GM13977 (cell line): Measurements from ENCODE around the gene THSD4.

Source experiments
- DNase-seq: peaks from one replicate; pipeline ENCODE4 v3.0.0; 2012; ENCODE audit warnings: low spot score
- in situ Hi-C: fragments of 300-500 bp; cut with MboI; formaldehyde crosslinking; loops from one replicate; pipeline ENCODE4 v1.12.0; 2022; ENCODE audit warnings: low sequenced_read_pairs, low pct_unique_long_range_greater_than_20kb, mixed read lengths, inconsistent platforms; ENCODE audit not compliant: unreplicated experiment
- TF ChIP-seq, protein P1 (sequence below): IDR thresholded peaks from 2 replicates; pipeline ENCODE4 v1.5.1; 2012; ENCODE audit warnings: mild to moderate bottlenecking, control low read depth; ENCODE audit not compliant: insufficient read depth; ENCODE audit errors: extremely low read depth, missing control alignments

The THSD4 gene

DNA sequence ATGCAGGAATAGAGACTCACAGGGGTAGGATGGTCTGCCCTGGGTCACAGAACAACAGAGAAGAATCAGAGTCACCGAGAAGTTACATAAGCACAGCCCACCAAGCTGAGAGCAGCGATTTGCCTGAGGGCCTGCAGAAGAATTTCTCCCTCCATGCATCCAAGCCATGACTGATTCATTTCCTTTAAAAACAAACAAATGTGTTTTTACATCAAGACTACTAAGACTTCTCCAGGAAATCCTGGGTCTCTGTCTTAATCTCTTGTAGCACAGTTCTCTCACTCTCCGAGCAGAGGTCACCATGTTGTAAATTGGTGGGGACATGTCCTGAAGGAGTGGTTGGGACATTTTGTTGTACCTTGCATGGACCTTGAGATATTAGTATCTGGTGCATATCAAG, 159.8 kb downstream of the THSD4 start:
- TF ChIP-seq, protein P1, sequence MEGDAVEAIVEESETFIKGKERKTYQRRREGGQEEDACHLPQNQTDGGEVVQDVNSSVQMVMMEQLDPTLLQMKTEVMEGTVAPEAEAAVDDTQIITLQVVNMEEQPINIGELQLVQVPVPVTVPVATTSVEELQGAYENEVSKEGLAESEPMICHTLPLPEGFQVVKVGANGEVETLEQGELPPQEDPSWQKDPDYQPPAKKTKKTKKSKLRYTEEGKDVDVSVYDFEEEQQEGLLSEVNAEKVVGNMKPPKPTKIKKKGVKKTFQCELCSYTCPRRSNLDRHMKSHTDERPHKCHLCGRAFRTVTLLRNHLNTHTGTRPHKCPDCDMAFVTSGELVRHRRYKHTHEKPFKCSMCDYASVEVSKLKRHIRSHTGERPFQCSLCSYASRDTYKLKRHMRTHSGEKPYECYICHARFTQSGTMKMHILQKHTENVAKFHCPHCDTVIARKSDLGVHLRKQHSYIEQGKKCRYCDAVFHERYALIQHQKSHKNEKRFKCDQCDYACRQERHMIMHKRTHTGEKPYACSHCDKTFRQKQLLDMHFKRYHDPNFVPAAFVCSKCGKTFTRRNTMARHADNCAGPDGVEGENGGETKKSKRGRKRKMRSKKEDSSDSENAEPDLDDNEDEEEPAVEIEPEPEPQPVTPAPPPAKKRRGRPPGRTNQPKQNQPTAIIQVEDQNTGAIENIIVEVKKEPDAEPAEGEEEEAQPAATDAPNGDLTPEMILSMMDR = no peak
- no peak for DNase-seq
- in situ Hi-C loops = no loop called here

- in situ Hi-C loops = no loop called here
- TF ChIP-seq, protein P1 = no peak
- no peak for DNase-seq
These were observed 160.5 kb downstream of the THSD4 start for GRCh38 chr15:71275566-71276335.

GRCh38 chr15:71276336-71276665, 161.0 kb downstream of the THSD4 start:
- in situ Hi-C loops = no loop called here
- no peak for DNase-seq
- TF ChIP-seq, protein P1 = no peak

GRCh38 chr15:71278989-71279756, 163.9 kb downstream of the THSD4 start:
- no peak for DNase-seq
- TF ChIP-seq, protein P1 = no peak
- in situ Hi-C loops = no loop called here

DNA sequence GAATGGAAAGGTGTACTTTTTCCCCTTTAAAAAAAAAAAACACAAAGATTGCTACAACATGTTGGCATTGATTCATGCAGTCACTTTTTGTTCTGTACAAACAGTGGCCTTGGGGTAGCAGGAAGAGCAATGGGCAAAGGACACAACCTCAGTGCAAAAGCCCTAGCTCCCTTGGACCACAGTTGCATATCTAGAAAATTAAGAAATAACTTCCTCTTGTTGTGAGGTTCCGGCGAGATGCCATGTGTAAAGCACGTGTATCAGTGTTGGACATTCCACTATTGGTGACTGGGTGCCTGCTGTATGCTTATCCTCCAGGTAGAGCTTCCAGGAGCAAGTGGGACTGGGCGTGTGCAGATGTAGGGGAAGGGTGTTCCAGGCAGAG, 164.5 kb downstream of the THSD4 start:
- TF ChIP-seq, protein P1 = no peak
- no peak for DNase-seq
- in situ Hi-C loops = no loop called here

DNA sequence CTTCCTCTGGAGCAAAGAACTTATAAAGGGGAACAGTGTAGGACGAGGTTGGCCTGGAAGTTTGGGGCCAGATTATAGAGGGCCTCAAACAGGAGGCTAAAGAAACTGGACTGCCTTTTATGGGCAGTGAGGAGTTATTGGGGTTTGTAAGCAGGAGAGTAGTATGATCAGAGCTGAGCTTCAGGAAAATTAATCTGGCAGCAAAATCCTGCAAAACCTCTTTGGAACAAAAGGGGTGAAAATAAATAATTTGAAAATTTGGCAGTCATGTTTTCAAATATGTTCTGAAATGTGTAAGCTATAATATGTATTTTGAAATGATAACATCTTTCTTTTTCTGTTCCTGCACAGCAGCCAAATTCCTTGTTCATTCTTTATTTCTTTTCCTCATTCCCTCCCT, 164.9 kb downstream of the THSD4 start:
- DNase-seq = no peak
- in situ Hi-C loops = no loop called here
- TF ChIP-seq, protein P1 = no peak
